OCI-LY7 (cell line): ENCODE measurements around the gene DAND5. TPM values are rescaled to one million over a fixed set of nuclear protein-coding genes. Genes with fewer than 3 reads are reported as not detected.
"Not testable (repeated sequence)": the region's sequence is repeated elsewhere in the genome, so short reads cannot be mapped to it uniquely, and the experiment has no call there.

Source experiments
- BruUV-seq: library from RNA; stranded (reverse); fragments of 400-500 nt; replicated peaks from 2 replicates; lab custom pipeline; 2021; lab: Mats Ljungman, UMichigan
- CTCF ChIA-PET: fragments of 300-600 bp; sonication (Branson Sonifier 250); formaldehyde crosslinking; loops from one replicate; lab custom pipeline; 2022; ENCODE audit warnings: antibody characterized with exemption; ENCODE audit not compliant: unreplicated experiment; lab: Charles Lee
- POLR2A ChIA-PET: fragments of 300-600 bp; sonication (Branson Sonifier 250); formaldehyde crosslinking; loops from one replicate; lab custom pipeline; 2022; ENCODE audit warnings: antibody characterized with exemption; lab: Charles Lee
- DNase-seq: peaks from one replicate; pipeline ENCODE4 v3.0.0-alpha.2; 2015; ENCODE audit warnings: low spot score
- H2AFZ ChIP-seq: fragments of 200-600 bp; sonication (generic), shearing (Covaris generic); 2 replicates; pipeline ENCODE4 v1.6.1; 2014; ENCODE audit warnings: mild to moderate bottlenecking, antibody characterized with exemption, low read length, moderate library complexity
- H3K27ac ChIP-seq: fragments of 200-600 bp; sonication (generic); 2 replicates; pipeline ENCODE4 v1.5.1; 2014; ENCODE audit warnings: mixed run types, low read depth, mild to moderate bottlenecking, moderate library complexity, low read length, inconsistent platforms; ENCODE audit not compliant: poor library complexity, severe bottlenecking
- H3K36me3 ChIP-seq: fragments of 200-600 bp; sonication (generic); 2 replicates; pipeline ENCODE4 v1.6.1; 2014; ENCODE audit warnings: mild to moderate bottlenecking, antibody characterized with exemption, low read length, moderate library complexity, mixed read lengths; ENCODE audit not compliant: insufficient read depth
- H3K4me1 ChIP-seq: fragments of 200-600 bp; sonication (generic); 2 replicates; pipeline ENCODE4 v1.5.1; 2014; ENCODE audit warnings: mild to moderate bottlenecking, low read length; ENCODE audit not compliant: insufficient read depth, poor library complexity, severe bottlenecking
- H3K4me2 ChIP-seq: fragments of 200-600 bp; sonication (generic); 2 replicates; pipeline ENCODE4 v1.6.1; 2014; ENCODE audit warnings: mild to moderate bottlenecking, low read length
- H3K4me3 ChIP-seq: fragments of 200-600 bp; sonication (generic); 2 replicates; pipeline ENCODE4 v1.5.1; 2014; ENCODE audit warnings: mild to moderate bottlenecking, low read depth, low read length; ENCODE audit not compliant: poor library complexity, severe bottlenecking
- H3K79me2 ChIP-seq: fragments of 200-600 bp; sonication (generic); 2 replicates; pipeline ENCODE4 v1.6.1; 2016; ENCODE audit warnings: low read depth, mild to moderate bottlenecking, low read length, moderate library complexity, mixed read lengths; ENCODE audit not compliant: insufficient read depth
- H3K9me2 ChIP-seq: fragments of 200-600 bp; sonication (generic); 2 replicates; pipeline ENCODE4 v1.6.1; 2016; ENCODE audit warnings: mild to moderate bottlenecking, low read length, mixed read lengths; ENCODE audit not compliant: insufficient read depth
- H3K9me3 ChIP-seq: fragments of 200-600 bp; sonication (generic); 2 replicates; pipeline ENCODE4 v1.6.1; 2014; ENCODE audit warnings: mild to moderate bottlenecking, mixed run types, low read length, mixed read lengths
- H4K20me1 ChIP-seq: fragments of 200-600 bp; sonication (generic); 2 replicates; pipeline ENCODE4 v1.6.1; 2014; ENCODE audit warnings: mild to moderate bottlenecking, antibody characterized with exemption, low read length, moderate library complexity, mixed read lengths; ENCODE audit not compliant: insufficient read depth
- CTCF ChIP-seq: fragments of 200-600 bp; sonication (generic); conservative IDR thresholded peaks from 2 replicates; pipeline ENCODE4 v1.5.1; 2014; ENCODE audit warnings: mild to moderate bottlenecking, antibody characterized with exemption, low read length, moderate library complexity, mixed read lengths
- EZH2phosphoT487 ChIP-seq: fragments of 200-600 bp; sonication (generic); IDR thresholded peaks from 2 replicates; pipeline ENCODE4 v1.6.1; 2018; ENCODE audit warnings: low read depth, borderline replicate concordance, mild to moderate bottlenecking, mixed run types, antibody characterized with exemption, low read length, moderate library complexity, mixed read lengths
- intact Hi-C: fragments of 100-400 bp; cut with micrococcal nuclease; formaldehyde crosslinking; loops from one replicate; pipeline ENCODE4 v1.10.0; 2022; ENCODE audit not compliant: unreplicated experiment
- total RNA-seq, 2 experiments: library from RNA; depleted of rRNA in 1 of 2; stranded (reverse); fragments of >200 nt in 1 of 2; shearing (Covaris generic) in 1 of 2; gene quantifications; 2 replicates each; pipeline ENCODE4 v1.2.3, GENCODE V29; 2014 to 2022

Gene DAND5
- total RNA-seq, 2 experiments from 2014 or later = 0.06 to 0.84 TPM

- TF ChIP-seq CTCF = no peak
- TF ChIP-seq EZH2phosphoT487 = no peak
- ChIA-PET CTCF (interaction anchor here (0.5 to 3.4 kb wide), 3 partner anchors 9 to 1014 kb away, joined by 3 to 11 read pairs (median 4); no protein-coding TSS in a partner anchor), POLR2A (no interaction called here)
- BruUV-seq = no TSS peak
- DNase-seq = no peak
- intact Hi-C loops = loop anchor here (5.0 kb wide), 1 partner anchor 288 kb away; no protein-coding TSS in a partner anchor
- Histone ChIP-seq H2AFZ (no peak overlapping the region), H3K4me2 (no peak overlapping the region), H3K4me3 (no peak overlapping the region), H3K79me2 (no peaks in the 10 kb centered on the region), H4K20me1 (no peaks in the 10 kb centered on the region), H3K4me1 (no peaks in the 10 kb centered on the region), H3K9me2 (no peaks in the 10 kb centered on the region), H3K9me3 (no peaks in the 10 kb centered on the region), H3K27ac (no peak overlapping the region), H3K36me3 (no peaks in the 10 kb centered on the region)
These were observed 5.2 kb downstream of the DAND5 start for GRCh38 chr19:12974301-12975220.

- POLR2A ChIA-PET = no interaction called here
- intact Hi-C loops = loop anchor here (5.0 kb wide), 1 partner anchor 287 kb away; no protein-coding TSS in a partner anchor
- no peak overlapping the region for H3K27ac ChIP-seq
- no peak for TF ChIP-seq EZH2phosphoT487
- TF ChIP-seq CTCF = no peak
- H3K36me3 ChIP-seq = no peaks in the 10 kb centered on the region
- no peak for DNase-seq
- CTCF ChIA-PET = interaction anchor here (0.5 to 3.4 kb wide), 2 partner anchors 10 to 14 kb away, joined by 3 to 11 read pairs; no protein-coding TSS in a partner anchor
- BruUV-seq = no TSS peak
- no peaks in the 10 kb centered on the region for H3K79me2 ChIP-seq
- H3K9me2 ChIP-seq = no peaks in the 10 kb centered on the region
- no peaks in the 10 kb centered on the region for H3K9me3 ChIP-seq
- no peak overlapping the region for H3K4me2 ChIP-seq
- H3K4me3 ChIP-seq = no peak overlapping the region
- H3K4me1 ChIP-seq = no peaks in the 10 kb centered on the region
- H4K20me1 ChIP-seq = no peaks in the 10 kb centered on the region
- no peak overlapping the region for H2AFZ ChIP-seq
These were observed 5.9 kb downstream of the DAND5 start for GRCh38 chr19:12975221-12975741.

- not testable (repeated sequence) for H3K4me3 ChIP-seq, H4K20me1 ChIP-seq, H3K36me3 ChIP-seq, H3K27ac ChIP-seq, H3K9me2 ChIP-seq, H3K9me3 ChIP-seq, H3K4me2 ChIP-seq, DNase-seq, H3K79me2 ChIP-seq, BruUV-seq, H3K4me1 ChIP-seq, H2AFZ ChIP-seq
- POLR2A ChIA-PET = interaction anchor here (1.6 kb wide), 1 partner anchor 119 kb away, joined by 8 read pairs; no protein-coding TSS in a partner anchor
- CTCF ChIA-PET = interaction anchor here (3.4 kb wide), 1 partner anchor 11 kb away, joined by 11 read pairs; no protein-coding TSS in a partner anchor
- intact Hi-C loops = loop anchor here (5.0 kb wide), 1 partner anchor 286 kb away; no protein-coding TSS in a partner anchor
These were observed 6.7 kb downstream of the DAND5 start for GRCh38 chr19:12976109-12976508.
